Measurements from ENCODE around the gene TTC39C.

DNA sequence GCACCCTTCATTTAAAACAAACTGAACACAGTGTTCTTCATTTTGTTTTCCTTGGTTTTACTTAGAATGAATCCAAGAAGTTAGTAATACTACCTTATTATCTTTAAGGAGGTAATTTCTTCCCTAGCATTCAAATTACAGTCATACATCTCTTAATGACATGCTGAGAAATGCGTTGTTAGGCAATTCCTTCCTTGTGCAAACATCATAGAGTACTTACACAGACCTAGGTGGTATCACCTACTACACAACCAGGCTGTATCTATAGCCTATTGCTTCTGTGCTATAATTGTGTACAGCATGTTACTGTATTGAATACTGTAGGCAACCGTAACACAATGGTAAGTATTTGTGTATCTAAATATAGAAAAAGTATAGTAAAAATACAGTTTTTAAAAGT is 115.9 kb downstream of the TTC39C start:
- TF ChIP-seq, protein P1, sequence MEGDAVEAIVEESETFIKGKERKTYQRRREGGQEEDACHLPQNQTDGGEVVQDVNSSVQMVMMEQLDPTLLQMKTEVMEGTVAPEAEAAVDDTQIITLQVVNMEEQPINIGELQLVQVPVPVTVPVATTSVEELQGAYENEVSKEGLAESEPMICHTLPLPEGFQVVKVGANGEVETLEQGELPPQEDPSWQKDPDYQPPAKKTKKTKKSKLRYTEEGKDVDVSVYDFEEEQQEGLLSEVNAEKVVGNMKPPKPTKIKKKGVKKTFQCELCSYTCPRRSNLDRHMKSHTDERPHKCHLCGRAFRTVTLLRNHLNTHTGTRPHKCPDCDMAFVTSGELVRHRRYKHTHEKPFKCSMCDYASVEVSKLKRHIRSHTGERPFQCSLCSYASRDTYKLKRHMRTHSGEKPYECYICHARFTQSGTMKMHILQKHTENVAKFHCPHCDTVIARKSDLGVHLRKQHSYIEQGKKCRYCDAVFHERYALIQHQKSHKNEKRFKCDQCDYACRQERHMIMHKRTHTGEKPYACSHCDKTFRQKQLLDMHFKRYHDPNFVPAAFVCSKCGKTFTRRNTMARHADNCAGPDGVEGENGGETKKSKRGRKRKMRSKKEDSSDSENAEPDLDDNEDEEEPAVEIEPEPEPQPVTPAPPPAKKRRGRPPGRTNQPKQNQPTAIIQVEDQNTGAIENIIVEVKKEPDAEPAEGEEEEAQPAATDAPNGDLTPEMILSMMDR (IDR thresholded peaks at IDR 0.05): no peak
- no peak for TF ChIP-seq POLR2A (IDR thresholded peaks at IDR 0.05)
